ENCODE data around the gene MTCL3.

Gene MTCL3

GRCh38 chr6:127481628-127482027, 37.5 kb downstream of the MTCL3 start:
- ChIA-PET POLR2A (no interaction called here), CTCF (interaction anchor here (1.2 to 1.8 kb wide), 2 partner anchors 18 to 27 kb away, joined by 3 to 4 read pairs; no protein-coding TSS in a partner anchor)
- DNase-seq (ENCODE audit: extremely low spot score) = no peak
- no peak for TF ChIP-seq CTCF (IDR thresholded peaks at IDR 0.05; ENCODE audit: control extremely low read depth, extremely low read depth, low read depth, missing control alignments)

DNA sequence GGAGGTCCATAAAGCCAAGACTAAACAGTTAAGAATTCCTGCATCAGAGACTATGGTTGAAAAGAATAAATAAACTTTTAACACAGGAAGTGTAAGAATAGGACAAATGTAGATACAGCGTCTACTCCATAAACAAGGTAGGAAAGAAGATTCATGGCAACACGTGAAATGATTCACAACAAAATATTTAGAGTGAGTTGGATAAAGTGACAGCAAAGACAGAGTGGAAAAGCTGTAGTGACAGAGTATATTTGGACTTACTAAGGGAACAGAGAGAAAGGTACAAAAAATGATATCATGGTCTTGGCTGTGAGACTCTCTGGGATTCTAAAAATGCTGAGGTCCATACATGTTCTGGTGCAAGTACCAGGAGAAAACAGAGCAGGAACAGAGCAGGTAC, 38.0 kb downstream of the MTCL3 start:
- CTCF ChIA-PET = interaction anchor here (1.1 to 1.8 kb wide), 4 partner anchors 16 to 28 kb away, joined by 3 to 4 read pairs (median 4); no protein-coding TSS in a partner anchor
- POLR2A ChIA-PET = no interaction called here
- TF ChIP-seq CTCF (IDR thresholded peaks at IDR 0.05; ENCODE audit: control extremely low read depth, extremely low read depth, low read depth, missing control alignments) = no peak
- DNase-seq (ENCODE audit: extremely low spot score) = no peak

DNA sequence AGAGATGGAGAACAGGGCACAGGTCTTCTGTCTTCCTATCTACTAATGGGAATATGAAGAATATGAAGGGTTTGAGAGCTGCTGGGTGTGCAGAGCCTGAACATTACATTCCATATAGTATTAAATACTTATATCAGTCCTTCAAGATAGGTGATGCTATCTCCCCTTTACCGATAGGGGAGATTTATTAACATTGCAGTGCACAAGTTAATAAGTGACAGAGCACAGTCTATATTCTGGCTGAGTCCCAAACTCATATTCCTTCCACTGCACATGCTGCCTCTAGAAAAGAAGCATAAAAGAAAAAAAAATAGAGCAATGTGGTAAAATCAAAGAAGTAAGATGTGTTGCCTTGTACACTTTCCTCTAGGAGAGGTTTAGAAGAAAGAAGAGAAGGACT, 41.5 kb downstream of the MTCL3 start:
- no peak for TF ChIP-seq CTCF (IDR thresholded peaks at IDR 0.05; ENCODE audit: control extremely low read depth, extremely low read depth, low read depth, missing control alignments)
- DNase-seq (ENCODE audit: extremely low spot score) = no peak
- POLR2A ChIA-PET = no interaction called here
- CTCF ChIA-PET = interaction anchor here (0.7 to 1.5 kb wide), 2 partner anchors 37 to 88 kb away, joined by 3 read pairs; no protein-coding TSS in a partner anchor

DNA sequence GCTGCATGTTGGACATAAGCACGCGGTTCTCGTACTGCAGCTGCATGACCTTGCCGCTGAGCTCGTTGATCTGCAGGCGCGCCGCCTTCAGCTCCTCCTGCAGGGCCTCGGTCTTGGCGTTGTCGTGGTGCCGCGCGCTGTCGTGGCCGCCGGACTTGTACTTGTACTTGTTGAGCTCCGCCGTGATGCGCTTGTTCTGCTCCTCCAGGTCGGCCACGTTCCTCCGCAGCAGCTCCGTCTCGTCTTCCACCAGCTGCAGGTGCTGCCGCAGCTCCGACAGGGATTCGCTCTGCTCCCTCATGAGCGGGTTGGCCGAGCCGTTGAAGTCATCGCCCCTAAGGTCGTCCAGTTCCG, 43.3 kb downstream of the MTCL3 start:
- ChIA-PET POLR2A (no interaction called here), CTCF (interaction anchor here (1.2 to 1.9 kb wide), 5 partner anchors 9 to 41 kb away, joined by 3 to 6 read pairs (median 4); partner anchors contain the start of gene KIAA0408)
- no peak for TF ChIP-seq CTCF (IDR thresholded peaks at IDR 0.05; ENCODE audit: control extremely low read depth, extremely low read depth, low read depth, missing control alignments)
- no peak for DNase-seq (ENCODE audit: extremely low spot score)

DNA sequence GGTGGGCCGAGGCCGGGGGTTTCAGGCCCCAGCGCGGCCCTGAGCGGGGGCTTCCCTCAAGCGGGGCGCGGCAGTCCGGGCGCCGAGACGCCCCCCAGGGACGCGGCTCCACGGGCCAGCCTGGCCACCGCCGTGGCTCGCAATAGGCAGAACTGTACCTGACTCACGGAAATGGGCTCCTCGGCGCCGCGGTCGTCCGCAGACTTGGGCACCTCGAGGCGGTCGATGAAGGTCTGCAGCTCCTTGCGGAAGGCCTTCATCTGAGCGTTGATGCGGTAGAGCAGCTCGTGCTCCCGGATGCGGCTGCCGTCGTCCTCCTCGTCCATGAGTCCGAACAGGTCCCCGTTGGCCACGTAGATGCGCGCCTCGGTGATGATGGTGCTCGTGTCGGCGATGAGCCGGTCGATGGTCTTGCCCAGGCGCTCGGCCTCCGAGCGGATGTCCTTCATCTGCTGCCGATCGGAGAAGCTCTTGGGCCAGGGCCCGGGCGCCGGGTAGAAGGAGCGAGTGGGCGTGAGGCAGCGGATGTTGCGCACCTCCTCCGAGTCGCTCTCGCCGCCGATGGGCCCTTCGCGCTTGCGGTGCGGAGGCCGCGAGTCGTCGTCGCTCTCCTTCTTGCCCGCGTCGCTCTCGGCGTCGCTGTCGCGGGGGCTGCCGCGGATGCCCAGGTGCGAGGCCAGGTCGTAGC, 43.9 kb downstream of the MTCL3 start:
- POLR2A ChIA-PET = no interaction called here
- no peak for TF ChIP-seq CTCF (IDR thresholded peaks at IDR 0.05; ENCODE audit: control extremely low read depth, extremely low read depth, low read depth, missing control alignments)
- DNase-seq (ENCODE audit: extremely low spot score) = no peak
- CTCF ChIA-PET = interaction anchor here (0.9 to 1.9 kb wide), 7 partner anchors 9 to 41 kb away, joined by 3 to 6 read pairs (median 4); partner anchors contain the start of gene KIAA0408

DNA sequence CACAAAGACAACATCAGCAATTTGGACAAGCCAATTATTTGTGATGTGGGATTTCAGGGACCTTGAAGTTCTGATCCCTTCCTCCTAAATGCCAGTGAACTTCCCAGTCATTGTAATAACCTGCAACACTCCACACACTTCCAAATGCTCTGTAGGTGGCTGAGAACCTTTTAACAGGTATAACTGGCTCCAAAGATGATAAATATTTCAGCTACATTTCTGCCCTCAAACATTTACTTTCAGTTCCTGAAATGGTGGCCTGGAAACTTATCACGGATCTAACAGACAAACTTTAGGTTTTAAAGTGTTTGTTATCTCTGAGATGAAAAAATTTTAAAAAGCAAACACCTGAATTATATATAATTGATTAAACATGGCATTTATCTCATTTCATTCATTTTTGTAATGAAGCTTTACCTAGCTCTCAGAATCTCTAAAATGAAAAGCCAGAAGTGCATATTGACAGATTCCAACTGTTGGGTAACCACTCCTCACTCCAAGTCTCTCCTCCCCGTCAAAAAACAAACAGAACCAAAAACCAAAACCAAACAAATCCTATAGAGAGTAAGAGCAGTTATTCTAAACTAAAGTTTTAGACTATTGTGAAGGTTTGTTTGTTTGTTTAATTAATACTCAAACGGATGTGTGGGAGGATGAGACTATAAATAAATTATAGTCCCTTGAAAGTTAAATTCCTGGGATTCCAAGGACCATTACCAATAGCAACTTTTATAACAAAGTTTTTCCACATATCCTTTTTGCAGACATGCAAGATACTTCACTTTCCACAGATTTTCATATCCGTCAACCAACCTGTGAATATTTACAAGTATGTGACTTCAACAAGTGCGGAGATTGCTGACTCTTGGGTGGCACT, 47.5 kb downstream of the MTCL3 start:
- ChIA-PET POLR2A (no interaction called here), CTCF (interaction anchor here (0.9 to 2.0 kb wide), 3 partner anchors 9 to 67 kb away, joined by 3 to 5 read pairs (median 4); no protein-coding TSS in a partner anchor)
- no peak for TF ChIP-seq CTCF (IDR thresholded peaks at IDR 0.05; ENCODE audit: control extremely low read depth, extremely low read depth, low read depth, missing control alignments)
- no peak for DNase-seq (ENCODE audit: extremely low spot score)
